ENCODE results near the gene LRRC8C.
"Not testable (repeated sequence)": the region's sequence is repeated elsewhere in the genome, so short reads cannot be mapped to it uniquely, and the experiment has no call there.

LRRC8C gene

DNA sequence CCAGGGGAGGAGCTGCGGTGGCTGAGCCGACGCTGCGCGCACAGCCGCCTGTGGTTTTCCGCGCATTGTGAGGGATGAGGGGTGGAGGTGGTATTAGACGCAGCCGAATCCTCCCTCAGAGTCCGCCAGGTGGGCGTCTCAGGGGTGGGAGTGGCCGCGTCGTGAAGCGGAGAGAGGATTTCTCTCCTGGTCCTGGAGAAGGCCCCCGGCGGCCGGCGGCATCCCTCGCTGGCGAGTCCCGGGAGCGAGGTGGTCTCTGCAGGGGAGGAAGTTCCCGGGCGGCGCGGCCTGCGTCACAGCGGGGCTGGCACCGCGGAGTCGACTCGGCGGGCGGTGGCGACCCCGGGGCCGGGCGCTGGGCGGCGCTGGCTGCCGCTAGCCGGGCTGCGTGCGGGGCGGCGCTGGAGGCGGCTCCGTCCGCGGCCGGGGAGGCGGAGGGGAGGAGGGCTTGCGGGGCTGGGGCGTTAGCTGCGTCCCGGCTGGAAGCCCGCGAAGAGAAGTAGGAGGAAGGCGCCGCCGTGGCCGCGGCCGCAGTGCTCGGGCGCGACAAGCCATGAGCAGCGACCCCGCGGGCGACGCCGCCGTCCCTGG, at the start of gene LRRC8C:
Gene LRRC8C, plus strand, starts transcription at position 464 of the 591 bp plus-strand sequence. CDS start 53,354 bp downstream, outside the sequence.
- DNase-seq = peak; percentile 57

DNA sequence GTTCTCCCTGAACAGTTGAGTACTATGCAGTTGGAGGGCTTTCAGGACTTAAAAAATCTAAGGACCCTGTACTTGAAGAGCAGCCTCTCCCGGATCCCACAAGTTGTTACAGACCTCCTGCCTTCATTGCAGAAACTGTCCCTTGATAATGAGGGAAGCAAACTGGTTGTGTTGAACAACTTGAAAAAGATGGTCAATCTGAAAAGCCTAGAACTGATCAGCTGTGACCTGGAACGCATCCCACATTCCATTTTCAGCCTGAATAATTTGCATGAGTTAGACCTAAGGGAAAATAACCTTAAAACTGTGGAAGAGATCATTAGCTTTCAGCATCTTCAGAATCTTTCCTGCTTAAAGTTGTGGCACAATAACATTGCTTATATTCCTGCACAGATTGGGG, 48.7 kb upstream of the LRRC8C start:
- DNase-seq = no peak

DNA sequence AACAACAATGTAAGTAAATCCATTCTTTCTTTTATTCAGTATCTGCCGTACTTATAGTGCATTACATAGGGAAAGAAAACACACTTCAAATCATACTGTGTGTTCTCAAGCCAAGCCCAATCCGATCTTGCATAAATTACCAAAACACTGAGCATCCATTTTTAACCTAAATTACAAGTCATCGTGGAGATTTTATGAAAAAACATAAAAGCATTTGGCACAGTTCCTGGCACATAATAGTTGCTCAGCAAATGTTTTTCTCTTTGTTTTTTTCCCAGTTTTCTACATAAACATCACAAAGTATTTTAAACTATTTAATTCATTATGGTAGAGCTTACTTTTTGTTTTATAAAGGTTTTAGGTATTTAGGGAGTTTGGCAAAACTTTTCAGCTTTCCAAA, 48.1 kb upstream of the LRRC8C start:
- no peak for DNase-seq

DNA sequence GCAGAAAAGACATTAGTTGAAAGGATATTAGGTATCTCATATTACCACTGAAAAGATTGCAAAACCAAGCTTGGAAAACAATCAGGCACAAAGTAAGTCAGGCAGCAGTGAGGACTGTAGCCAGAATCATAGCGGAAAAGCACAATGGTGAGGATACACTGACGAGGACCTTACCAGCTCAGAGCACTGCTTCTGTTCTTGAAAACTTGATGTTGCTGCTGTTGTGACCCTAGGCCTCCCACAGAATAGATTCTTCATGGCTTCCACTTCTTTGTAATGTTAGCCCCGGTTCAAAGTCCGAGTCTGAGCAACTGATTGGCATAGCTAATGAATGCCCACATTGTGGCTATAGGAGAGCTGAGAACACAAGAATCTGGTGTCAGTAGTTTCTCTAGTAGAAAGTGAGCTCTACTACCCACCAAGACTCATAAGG, 45.2 kb upstream of the LRRC8C start:
- no peak for DNase-seq

DNA sequence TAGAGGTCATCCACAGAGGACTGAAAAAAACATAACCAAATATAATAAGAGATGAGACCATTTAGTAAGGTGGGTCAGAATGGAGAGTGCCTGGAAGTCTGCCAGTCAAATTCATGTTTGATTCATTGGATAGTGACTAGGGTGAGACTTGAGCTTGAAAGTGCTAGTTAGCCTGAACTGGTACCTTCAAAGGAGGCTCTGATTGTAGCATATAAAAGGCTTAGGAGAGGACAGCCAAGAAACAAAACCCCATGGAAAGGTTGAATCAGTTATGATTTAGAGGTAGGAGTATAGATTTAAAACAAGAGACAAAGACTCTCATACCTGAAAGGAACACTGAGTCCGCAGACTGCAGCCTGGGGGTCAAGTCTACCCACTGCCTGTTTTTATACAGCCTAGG, 44.4 kb upstream of the LRRC8C start:
- DNase-seq = no peak

DNA sequence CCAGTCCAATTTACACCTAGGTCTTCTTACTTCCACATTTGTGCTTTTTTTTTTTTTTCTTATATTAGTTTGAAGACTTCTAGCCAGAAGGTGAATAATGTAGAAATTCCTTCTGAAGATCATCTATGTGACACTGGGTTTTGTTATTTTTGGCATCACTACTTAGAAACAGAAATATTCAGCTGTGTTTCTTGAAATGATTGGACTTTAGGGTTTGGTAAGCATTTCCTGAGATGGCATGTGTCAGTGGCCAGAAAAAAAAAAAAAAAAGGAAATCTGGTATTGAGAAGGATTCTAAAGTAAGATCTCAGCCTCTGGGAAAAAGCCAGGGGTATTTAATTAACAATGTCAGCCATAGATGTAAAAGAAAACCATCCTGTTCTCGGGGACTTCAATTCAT, 43.4 kb upstream of the LRRC8C start:
- no peak for DNase-seq

DNA sequence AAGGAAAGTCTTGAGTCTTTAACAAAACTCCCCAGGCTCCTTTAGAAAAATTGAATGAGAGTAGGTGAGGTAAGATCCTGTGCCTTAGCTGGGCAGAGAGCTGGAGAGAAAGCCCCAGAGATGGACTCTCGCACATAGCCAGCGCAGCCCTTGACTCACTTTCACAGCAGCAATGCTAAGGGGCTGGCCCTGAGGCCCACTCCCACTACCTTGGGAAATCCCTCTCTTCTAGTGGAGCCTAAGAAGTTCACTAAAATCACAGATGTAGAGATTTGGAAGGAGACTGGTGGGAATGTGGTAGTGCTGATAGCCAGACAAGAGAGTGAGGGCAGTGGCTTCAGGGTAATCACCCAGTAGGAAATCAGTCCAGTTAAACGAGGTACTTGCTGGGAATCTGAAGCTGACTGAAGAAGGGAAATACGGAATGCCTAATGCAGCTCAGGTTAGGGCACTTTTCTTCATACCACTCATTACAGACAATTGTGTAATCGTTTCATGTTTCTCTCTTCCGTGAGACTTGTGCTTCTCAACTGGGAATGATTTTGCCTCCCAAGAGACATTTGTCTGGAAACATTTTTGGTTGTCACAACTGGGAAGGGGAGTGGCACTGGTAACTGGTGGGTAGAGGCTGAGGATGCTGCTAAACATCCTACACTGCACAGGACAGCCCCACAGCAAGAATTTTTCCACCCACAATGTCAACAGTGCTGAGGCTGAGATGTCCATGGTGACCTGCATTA, 42.4 kb upstream of the LRRC8C start:
- DNase-seq = no peak

DNA sequence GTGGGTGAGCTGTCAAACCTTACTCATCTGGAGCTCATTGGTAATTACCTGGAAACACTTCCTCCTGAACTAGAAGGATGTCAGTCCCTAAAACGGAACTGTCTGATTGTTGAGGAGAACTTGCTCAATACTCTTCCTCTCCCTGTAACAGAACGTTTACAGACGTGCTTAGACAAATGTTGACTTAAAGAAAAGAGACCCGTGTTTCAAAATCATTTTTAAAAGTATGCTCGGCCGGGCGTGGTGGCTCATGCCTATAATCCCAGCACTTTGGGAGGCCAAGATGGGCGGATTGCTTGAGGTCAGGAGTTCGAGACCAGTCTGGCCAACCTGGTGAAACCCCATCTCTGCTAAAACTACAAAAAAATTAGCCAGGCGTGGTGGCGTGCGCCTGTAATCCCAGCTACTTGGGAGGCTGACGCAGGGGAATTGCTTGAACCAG, 40.0 kb upstream of the LRRC8C start:
- not testable (repeated sequence) for DNase-seq

DNA sequence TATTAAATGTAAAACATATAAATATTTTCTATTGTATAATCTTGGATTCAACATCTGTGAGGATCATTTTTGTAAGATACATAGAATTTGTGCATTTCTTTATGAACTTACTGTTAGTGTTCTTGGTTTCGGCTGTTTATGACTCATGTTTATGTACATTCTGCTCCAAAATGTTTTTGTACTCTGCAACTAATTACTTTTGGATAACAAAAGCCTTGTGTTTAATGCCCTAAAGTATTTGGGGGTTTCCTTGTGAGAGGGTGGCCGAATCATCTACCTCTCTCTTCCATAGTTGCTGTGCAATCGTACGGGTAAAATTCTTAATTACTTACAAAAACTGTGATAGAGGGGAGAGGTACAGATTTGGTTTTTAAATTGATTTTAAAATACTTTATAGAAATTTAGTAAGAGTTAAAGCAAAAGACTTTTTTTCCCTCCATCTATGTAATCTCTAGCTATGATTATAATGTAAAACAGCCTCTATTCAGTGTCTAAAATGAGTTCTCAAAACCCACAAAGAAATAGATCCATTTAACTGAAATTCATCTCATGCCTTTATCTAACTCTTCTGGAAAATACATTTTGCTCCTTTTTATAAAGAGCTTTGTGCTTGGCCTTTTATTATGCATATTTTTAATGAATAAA, 38.7 kb upstream of the LRRC8C start:
- no peak for DNase-seq

DNA sequence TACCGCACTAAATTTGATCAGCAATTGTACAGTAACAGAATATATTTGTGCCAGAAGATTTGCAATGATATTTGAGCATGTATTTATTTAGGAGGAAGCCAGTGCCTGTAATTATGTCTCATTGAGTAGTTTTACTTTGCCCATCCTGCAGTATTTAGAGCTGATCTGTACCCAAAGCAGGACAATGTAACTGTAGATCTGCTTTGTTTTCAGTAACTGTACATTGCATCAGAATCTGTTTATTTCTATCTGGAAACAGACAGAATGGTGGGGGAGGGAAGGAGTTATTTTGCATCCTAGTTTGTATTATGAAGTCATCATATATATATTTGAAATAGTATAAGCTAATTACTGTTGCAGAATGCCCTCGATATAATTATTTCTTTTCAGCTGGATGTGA, 36.2 kb upstream of the LRRC8C start:
- no peak for DNase-seq

DNA sequence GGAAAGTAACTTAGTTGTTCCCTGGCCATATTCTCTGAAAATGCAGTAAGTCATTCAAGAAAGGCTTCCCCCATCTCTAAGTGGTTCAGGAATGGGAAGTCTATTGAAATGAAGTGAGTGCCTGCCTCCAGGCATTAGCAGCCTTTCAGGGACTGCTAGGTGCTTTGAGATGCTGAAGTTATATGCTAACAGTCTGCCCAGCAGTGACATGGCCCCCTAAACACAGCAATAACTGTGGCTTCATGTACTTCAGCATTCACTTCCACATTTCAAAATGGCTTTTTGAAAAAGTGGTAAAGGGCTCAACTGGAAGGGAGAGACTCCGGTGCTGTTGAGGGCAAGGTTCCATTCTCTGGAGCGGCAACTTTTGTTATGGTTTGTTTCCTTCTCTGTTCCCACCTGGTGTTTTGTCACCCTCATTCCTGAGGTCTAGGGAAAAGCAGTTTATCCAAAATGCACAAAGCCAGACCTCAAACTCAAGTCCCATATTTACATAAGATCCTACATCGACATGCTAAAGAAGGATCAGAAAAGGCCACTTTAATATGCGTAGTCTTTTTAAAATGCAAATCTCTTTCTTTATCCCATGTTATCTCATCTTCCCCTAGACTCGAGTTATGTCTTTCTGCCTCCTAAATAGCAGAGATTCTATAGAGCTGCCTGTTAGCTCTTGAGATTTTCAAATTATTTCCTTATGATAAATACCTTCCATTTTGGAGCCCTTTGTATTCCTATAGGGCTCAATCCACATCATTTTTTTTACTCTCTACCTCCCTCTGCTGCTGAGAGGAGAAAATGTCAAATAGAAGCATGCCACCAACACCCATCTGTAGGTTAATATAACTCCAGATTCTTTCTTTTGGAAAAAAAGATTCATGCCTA, 34.2 kb upstream of the LRRC8C start:
- peak; percentile 22 for DNase-seq

DNA sequence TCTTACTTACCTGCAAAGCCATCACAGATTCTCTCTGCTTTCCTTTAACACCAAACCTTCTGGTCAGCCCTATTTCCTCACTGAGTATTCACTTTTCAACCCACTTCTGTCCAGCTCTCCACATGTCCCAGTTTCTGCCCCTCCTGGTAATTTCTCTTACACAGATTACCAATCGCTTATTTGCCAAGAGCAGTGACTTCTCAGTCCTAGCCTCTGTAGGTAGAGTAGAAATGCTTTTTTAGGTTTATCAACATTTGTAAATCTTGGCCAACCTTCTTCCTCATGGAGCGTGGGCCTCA, 33.6 kb upstream of the LRRC8C start:
- no peak for DNase-seq

DNA sequence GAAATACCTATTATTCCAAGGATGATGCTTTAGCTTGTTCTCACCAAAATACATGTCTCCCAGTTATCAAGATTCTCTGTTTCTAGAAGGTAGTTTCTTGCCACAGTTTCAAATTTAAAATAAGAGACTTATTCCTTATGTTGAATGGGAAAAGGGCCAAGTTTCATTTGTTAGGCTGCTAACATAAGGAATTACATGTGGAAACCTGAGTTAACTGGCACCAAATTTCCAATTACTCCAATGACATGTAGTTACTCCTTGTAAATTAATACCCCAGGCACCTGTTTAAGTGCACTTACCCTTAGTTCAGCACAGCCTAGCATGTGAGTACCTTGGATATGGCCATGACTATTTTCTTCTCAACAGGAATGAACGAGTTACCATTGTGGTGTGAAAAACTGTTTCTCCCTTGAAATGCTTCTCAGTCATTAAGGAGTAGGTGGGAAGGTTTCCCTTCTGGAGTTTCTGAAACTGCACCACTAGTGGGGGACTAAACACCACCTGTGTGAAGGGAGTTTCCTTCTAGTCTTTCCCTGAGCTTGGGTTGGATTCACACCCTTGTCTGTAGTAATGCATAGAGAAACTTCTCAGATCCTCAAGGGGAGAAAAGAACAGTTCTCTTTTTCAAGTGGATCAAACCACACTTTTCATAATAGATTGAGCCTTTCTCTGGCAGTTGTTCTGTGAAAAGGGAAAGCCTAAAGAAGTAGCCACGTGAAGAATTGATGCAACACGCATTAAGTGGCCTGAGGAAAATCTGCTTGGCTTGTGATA, 32.3 kb upstream of the LRRC8C start:
- DNase-seq = no peak

DNA sequence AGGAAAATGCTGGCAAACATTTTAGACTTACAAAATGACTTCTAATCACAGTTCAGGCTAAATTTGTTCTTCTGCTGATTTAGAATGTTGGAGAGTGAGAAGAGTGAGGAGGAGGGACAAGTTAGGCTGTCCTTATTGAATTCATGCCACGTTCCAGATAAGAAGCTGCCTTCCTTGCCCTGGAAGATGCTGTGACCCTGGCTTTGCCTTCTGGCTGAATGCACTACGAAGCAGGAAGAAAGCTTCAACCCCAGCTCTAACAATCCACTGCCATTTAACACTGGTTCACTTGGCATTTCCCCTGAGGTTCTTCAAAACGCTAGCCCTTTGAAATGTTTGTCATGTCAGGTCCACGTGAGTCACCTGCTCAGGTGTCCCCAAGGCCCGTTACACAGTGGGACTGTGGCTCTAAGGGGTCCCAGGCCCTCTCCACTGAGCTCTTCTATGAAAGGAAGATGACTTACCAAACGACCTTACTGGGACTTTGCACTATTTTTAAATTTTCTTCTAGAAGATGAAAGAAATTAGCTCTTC, 30.0 kb upstream of the LRRC8C start:
- DNase-seq = no peak

DNA sequence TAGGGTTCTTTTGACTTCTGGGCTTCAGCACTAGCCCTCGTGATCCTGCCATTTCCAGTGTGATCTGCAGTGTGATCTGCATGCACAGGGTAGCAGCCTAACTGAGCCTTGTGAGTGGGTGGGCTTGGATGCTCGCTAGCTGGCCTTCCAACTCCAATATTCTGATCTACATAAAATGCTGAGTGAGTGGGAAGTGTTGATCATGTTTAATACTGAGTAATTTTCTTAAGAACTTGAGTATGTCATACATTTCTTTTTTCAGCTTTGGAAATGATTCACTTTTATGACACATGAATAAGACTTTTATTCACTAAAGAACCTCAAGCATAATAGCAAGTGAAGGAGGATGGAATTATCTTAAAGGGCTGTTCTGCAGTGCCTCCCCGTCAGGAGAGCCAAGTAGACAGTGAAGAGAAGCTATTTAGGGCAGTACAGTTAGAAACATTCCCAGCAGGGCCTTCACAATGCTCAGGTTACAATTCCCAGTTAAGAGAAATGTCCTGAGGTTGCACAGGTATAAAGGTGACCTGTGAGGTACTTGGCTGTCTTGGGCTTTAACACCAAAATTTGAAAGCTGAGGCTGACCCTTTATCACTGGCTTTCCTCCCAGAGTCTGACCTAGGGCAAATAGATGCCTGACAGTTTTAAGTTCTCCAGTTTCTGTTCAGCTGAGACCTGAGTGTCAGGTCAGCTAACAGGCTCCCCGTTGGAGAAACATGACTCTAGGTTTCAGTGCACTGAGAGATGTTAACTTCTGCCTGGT, 29.1 kb upstream of the LRRC8C start:
- no peak for DNase-seq

DNA sequence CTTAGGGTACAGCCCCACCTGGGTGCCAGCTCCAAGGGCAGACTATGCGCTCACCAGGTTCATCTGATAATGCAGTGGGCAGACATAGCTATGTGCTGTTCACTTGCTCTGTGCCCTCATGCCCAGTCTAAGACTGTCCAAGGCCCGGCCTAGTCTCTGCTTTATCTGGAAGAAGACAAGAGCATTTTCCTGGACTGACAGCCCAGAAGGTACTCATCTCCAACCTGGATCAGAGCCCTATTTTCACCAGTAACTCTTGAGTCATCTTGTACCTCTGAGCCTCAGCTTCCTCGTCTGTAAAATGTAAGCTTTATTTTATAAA, 28.5 kb upstream of the LRRC8C start:
- no peak for DNase-seq

DNA sequence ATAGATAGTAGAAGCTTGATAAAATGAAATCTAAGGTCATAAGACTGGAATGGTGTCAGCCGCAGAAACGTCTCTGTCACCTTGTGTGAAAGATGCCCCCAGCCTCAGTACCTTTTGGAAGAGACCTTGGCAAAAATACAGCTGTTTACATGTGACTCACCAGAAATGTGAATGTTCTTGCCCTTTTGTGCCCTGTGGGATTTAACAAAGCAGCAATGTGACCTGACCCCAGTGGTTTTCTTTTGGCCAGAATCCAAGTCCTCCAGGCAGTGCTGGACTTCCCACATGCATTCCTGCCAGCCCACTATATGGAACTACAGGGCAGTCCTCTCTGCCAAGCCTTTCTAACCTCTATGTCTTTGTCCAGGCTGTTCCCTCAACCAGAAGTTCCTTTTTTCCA, 27.2 kb upstream of the LRRC8C start:
- no peak for DNase-seq

DNA sequence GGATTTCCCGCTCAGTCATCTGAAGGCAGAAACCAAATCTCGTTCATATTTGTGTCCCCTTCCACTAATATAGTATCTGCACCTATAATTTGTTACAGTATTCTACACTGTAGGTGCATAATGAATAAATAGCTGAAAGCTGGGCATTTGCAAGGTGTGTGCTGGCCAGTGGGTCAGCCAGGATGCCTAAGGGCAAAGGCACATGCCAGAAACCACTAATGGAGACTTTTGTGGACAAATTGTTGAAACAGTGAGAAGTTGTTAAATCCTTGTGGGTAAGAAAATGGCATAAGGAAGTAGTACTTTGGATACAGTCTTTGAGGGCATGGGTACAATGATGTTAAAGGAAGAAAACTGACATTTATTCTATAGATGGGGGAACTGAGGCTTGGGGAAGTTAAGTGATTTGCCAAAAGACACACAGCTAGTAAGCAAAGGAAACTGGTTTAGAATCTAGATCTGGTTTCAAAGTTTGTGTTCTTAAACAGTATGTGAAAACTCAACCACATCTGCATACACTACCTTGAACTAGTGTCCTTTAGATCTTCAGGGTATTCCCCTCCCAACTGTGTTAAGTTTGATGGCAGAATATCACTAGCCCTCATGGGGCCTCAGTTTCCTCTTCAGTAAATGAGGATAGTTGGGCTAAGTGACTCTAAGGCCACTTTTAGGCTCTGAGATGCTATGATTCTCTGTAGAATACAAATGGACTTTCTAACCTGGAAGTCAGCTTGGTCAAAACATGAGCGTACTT, 26.5 kb upstream of the LRRC8C start:
- DNase-seq = no peak

DNA sequence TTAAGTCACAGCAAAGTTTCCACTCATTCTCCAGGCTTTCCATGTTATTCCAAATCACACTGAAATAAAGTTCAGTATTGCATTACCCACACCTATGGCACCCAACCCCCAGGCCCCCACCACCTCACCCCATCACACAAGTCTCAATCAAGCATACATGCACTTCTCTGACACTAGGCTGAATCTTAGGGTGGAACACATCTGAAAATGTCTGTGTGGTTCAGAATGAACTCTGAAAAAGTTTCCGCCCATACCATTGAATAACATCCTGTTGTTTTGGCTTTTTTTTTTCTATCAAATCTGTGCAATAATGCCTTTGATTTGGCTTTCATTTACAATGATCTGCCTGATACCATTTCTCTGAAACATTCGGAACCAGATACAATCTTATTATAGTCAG, 25.8 kb upstream of the LRRC8C start:
- DNase-seq = no peak

DNA sequence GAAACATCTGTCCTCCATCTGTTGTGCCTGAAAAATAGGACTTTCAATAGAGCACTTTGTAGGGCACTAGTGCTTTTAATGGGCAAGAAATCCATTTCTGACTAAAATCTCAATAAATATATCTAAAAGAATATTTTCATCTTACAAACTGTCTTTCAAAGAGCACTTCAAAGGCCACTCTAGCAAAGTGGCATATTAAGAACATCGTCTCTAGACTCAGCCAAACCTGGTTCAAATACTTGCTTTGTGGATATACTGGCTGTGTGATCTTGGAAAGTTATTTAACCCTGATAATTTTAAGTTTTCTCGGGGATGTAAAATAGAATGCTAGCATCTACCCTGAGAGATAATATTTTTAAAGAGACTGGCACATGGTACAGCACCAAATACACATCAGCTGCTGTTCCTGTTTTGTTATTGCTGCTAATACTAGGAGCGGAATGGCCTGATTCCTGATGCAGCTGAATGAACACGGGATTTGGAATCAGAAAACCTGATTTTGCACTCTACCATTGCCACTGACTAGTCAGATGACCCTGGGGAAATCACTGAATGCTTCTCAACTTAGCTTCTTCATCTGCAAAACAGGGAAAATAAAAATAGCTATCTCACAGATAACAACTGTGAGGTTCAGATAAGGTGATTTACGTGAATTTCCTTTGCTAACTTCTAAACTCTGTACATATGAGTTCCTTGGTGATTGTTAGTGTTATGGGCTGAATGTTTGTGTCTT, 25.2 kb upstream of the LRRC8C start:
- DNase-seq = no peak
